HCT116 (cell line): ENCODE data around the gene AEBP1. TPM values are rescaled to one million over a fixed set of nuclear protein-coding genes. Genes with fewer than 3 reads are reported as not detected.

Source experiments
- ATAC-seq: fragments of 200-7000 bp; cut with Tn5 transposase; 2 replicates; pipeline ENCODE4 v1.9.1; 2020; ENCODE audit warnings: mild to moderate bottlenecking, moderate library complexity
- BruUV-seq: library from RNA; stranded (reverse); fragments of 400-500 nt; replicated peaks from 2 replicates; lab custom pipeline; 2021; lab: Mats Ljungman, UMichigan
- CTCF ChIA-PET: fragments of 300-600 bp; sonication (Branson Sonifier 250); formaldehyde crosslinking; loops from one replicate; lab custom pipeline; 2021; ENCODE audit warnings: antibody characterized with exemption; lab: Charles Lee
- POLR2A ChIA-PET: fragments of 300-600, 350-600 bp; sonication (Branson Sonifier 250); formaldehyde crosslinking; loops from one replicate; lab custom pipeline; 2021; ENCODE audit warnings: antibody characterized with exemption; lab: Charles Lee
- RAD21 ChIA-PET, 2 experiments: fragments of 300-600 bp; sonication (Branson Sonifier 250); formaldehyde crosslinking; loops; one replicate each; lab custom pipeline; 2023; ENCODE audit warnings: low total read pairs in 2 of 2; ENCODE audit not compliant: uncharacterized antibody in 2 of 2, unreplicated experiment in 2 of 2, low non-redundant PET in 1 of 2; lab: Charles Lee
- DNase-seq: peaks from one replicate; pipeline ENCODE4 v3.0.0-alpha.2; 2010; ENCODE audit warnings: low read depth, low spot score
- H2AFZ ChIP-seq: fragments of 200-600 bp; shearing (Covaris generic), sonication (generic); 2 replicates; pipeline ENCODE4 v1.6.1; 2017; ENCODE audit warnings: low read depth, mixed run types, mixed read lengths, antibody characterized with exemption, low read length; ENCODE audit not compliant: poor library complexity, severe bottlenecking
- H3K27ac ChIP-seq: 2 replicates; pipeline ENCODE4 v1.5.1; 2012; ENCODE audit warnings: low read depth, low read length
- H3K27me3 ChIP-seq: fragments of 200-600 bp; sonication (generic); 2 replicates; pipeline ENCODE4 v1.6.1; 2016; ENCODE audit warnings: mixed run types, low read length, mixed read lengths; ENCODE audit not compliant: insufficient read depth
- H3K36me3 ChIP-seq, 2 experiments: fragments of 200-500 bp in 1 of 2; fragments of 200-600 bp in 1 of 2; sonication (Bioruptor generic) in 1 of 2; sonication (generic) in 1 of 2; 2 replicates each; pipeline versions ENCODE4 v1.5.1 to v1.6.1; 2014 to 2016; ENCODE audit warnings: low read length in 2 of 2, inconsistent platforms in 1 of 2, mixed read lengths in 1 of 2, mixed run types in 1 of 2; ENCODE audit not compliant: insufficient read depth in 2 of 2, control insufficient read depth in 1 of 2
- H3K4me1 ChIP-seq, 2 experiments: fragments of 200-600 bp in 1 of 2; sonication (generic) in 1 of 2; 2 replicates each; pipeline versions ENCODE4 v1.5.1 to v1.6.1; 2012 to 2017; ENCODE audit warnings: low read length in 2 of 2, inconsistent platforms in 1 of 2, mild to moderate bottlenecking in 1 of 2, mixed read lengths in 1 of 2, mixed run types in 1 of 2, moderate library complexity in 1 of 2; ENCODE audit not compliant: insufficient read depth in 2 of 2, control insufficient read depth in 1 of 2
- H3K4me2 ChIP-seq: fragments of 200-600 bp; sonication (generic); 2 replicates; pipeline ENCODE4 v1.6.1; 2017; ENCODE audit warnings: mixed run types, low read length, mixed read lengths
- H3K4me3 ChIP-seq, 2 experiments: fragments of 200-600 bp in 1 of 2; sonication (generic) in 1 of 2; replicated peaks in 1 of 2; 2 replicates each; pipeline ENCODE4 v1.5.1; 2011 to 2016; ENCODE audit warnings: low read length in 2 of 2, control low read depth in 1 of 2, low read depth in 1 of 2, mild to moderate bottlenecking in 1 of 2, mixed read lengths in 1 of 2, mixed run types in 1 of 2
- H3K79me2 ChIP-seq: fragments of 200-600 bp; sonication (generic); 2 replicates; pipeline ENCODE4 v1.6.1; 2017; ENCODE audit warnings: mild to moderate bottlenecking, mixed run types, low read length, moderate library complexity, mixed read lengths; ENCODE audit not compliant: insufficient read depth
- H3K9ac ChIP-seq: fragments of 200-600 bp; sonication (generic); 2 replicates; pipeline ENCODE4 v1.6.1; 2016; ENCODE audit warnings: low read length, mixed read lengths
- H3K9me2 ChIP-seq: fragments of 200-600 bp; sonication (generic), shearing (Covaris generic); 2 replicates; pipeline ENCODE4 v1.6.1; 2017; ENCODE audit warnings: mixed run types, mild to moderate bottlenecking, moderate library complexity; ENCODE audit not compliant: insufficient read depth
- H3K9me3 ChIP-seq, 2 experiments: fragments of 200-500 bp in 1 of 2; fragments of 200-600 bp in 1 of 2; sonication (Bioruptor generic) in 1 of 2; sonication (generic) in 1 of 2; 2 replicates each; pipeline ENCODE4 v1.6.1; 2014 to 2017; ENCODE audit warnings: low read length in 2 of 2, mixed read lengths in 2 of 2, inconsistent platforms in 1 of 2, low read depth in 1 of 2, mild to moderate bottlenecking in 1 of 2, mixed run types in 1 of 2, moderate library complexity in 1 of 2; ENCODE audit not compliant: control insufficient read depth in 1 of 2, insufficient read depth in 1 of 2
- H4K20me1 ChIP-seq: fragments of 200-600 bp; sonication (generic), shearing (Covaris generic); 2 replicates; pipeline ENCODE4 v1.6.1; 2017; ENCODE audit warnings: mixed run types, mild to moderate bottlenecking, moderate library complexity; ENCODE audit not compliant: insufficient read depth
- EZH2phosphoT487 ChIP-seq: fragments of 200-600 bp; IDR thresholded peaks from 2 replicates; pipeline ENCODE4 v1.6.1; 2018; ENCODE audit warnings: antibody characterized with exemption, borderline replicate concordance
- FOSL1 ChIP-seq: IDR thresholded peaks from 2 replicates; pipeline ENCODE4 v1.6.1; 2012; ENCODE audit warnings: low read depth
- POLR2A ChIP-seq: IDR thresholded peaks from 2 replicates; pipeline ENCODE4 v1.7.0; 2011; ENCODE audit warnings: borderline replicate concordance; ENCODE audit not compliant: insufficient read depth, insufficient read length; ENCODE audit errors: extremely low read depth
- ZFX ChIP-seq: fragments of 450-650 bp; IDR thresholded peaks from 2 replicates; pipeline ENCODE4 v1.6.1; 2017
- intact Hi-C: fragments of 100-400 bp; cut with micrococcal nuclease; formaldehyde crosslinking; loops from 2 replicates; pipeline ENCODE4 v1.10.0; 2022
- total RNA-seq: library from RNA; stranded (reverse); gene quantifications from one replicate; pipeline ENCODE4 v1.2.1, GENCODE V29; 2021; ENCODE audit not compliant: unreplicated experiment
- TF ChIP-seq, protein P1 (sequence below): IDR thresholded peaks from 2 replicates; pipeline ENCODE4 v1.6.1; 2012; ENCODE audit warnings: low read depth

Gene AEBP1
- total RNA-seq, 1 experiment from 2014 or later: 0.49 TPM

GRCh38 chr7:44148166-44148565 lies 44.0 kb downstream of the AEBP1 start:
- Histone ChIP-seq H4K20me1 (no peaks in the 10 kb centered on the region), H2AFZ (no peak overlapping the region), H3K27ac (no peak overlapping the region), H3K79me2 (no peaks in the 10 kb centered on the region), H3K9me3 (no peaks in the 10 kb centered on the region), H3K4me2 (no peak overlapping the region), H3K9me2 (no peaks in the 10 kb centered on the region), H3K9ac (no peak overlapping the region), H3K4me3 (no peak overlapping the region), H3K36me3 (no peaks in the 10 kb centered on the region), H3K27me3 (no peaks in the 10 kb centered on the region), H3K4me1 (peaks cover 0 to 9% of the 10 kb centered on the region in 2 experiments; a peak in 2 of 4 replicates)
- no TSS peak for BruUV-seq
- RAD21 ChIA-PET: no interaction called here
- intact Hi-C loops: loop anchor here (5.0 kb wide), 1 partner anchor 34 kb away; no protein-coding TSS in a partner anchor
- ATAC-seq (no peak), DNase-seq (no peak)
- TF ChIP-seq EZH2phosphoT487 (no peak), ZFX (0 out of 2 replicates have a peak, but pooled peaks have one; percentile 7), FOSL1 (no peak)
- POLR2A ChIA-PET: no interaction called here
- CTCF ChIA-PET: no interaction called here

GRCh38 chr7:44148961-44149536 lies 44.9 kb downstream of the AEBP1 start:
- Histone ChIP-seq H3K27me3 (no peaks in the 10 kb centered on the region), H3K27ac (no peak overlapping the region), H3K9me2 (no peaks in the 10 kb centered on the region), H3K4me1 (peaks cover 0 to 9% of the 10 kb centered on the region in 2 experiments; a peak in 2 of 4 replicates), H3K4me3 (no peak overlapping the region), H3K9me3 (no peaks in the 10 kb centered on the region), H3K79me2 (no peaks in the 10 kb centered on the region), H3K36me3 (no peaks in the 10 kb centered on the region), H3K4me2 (no peak overlapping the region), H3K9ac (no peak overlapping the region), H4K20me1 (no peaks in the 10 kb centered on the region), H2AFZ (no peak overlapping the region)
- ATAC-seq (no peak), DNase-seq (no peak)
- TF ChIP-seq, protein P1, sequence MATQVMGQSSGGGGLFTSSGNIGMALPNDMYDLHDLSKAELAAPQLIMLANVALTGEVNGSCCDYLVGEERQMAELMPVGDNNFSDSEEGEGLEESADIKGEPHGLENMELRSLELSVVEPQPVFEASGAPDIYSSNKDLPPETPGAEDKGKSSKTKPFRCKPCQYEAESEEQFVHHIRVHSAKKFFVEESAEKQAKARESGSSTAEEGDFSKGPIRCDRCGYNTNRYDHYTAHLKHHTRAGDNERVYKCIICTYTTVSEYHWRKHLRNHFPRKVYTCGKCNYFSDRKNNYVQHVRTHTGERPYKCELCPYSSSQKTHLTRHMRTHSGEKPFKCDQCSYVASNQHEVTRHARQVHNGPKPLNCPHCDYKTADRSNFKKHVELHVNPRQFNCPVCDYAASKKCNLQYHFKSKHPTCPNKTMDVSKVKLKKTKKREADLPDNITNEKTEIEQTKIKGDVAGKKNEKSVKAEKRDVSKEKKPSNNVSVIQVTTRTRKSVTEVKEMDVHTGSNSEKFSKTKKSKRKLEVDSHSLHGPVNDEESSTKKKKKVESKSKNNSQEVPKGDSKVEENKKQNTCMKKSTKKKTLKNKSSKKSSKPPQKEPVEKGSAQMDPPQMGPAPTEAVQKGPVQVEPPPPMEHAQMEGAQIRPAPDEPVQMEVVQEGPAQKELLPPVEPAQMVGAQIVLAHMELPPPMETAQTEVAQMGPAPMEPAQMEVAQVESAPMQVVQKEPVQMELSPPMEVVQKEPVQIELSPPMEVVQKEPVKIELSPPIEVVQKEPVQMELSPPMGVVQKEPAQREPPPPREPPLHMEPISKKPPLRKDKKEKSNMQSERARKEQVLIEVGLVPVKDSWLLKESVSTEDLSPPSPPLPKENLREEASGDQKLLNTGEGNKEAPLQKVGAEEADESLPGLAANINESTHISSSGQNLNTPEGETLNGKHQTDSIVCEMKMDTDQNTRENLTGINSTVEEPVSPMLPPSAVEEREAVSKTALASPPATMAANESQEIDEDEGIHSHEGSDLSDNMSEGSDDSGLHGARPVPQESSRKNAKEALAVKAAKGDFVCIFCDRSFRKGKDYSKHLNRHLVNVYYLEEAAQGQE: no peak
- TF ChIP-seq POLR2A: no peak
- ChIA-PET RAD21 (no interaction called here), POLR2A (no interaction called here), CTCF (no interaction called here)
- intact Hi-C loops: loop anchor here (5.0 kb wide), 1 partner anchor 33 kb away; no protein-coding TSS in a partner anchor
- no TSS peak for BruUV-seq
